ENCODE measurements around the gene PSMC3.

PSMC3 gene

GRCh38 chr11:47394050-47394321 lies 32.3 kb downstream of the PSMC3 start:
- no peak for DNase-seq (ENCODE audit: low read depth)

GRCh38 chr11:47393163-47394049 lies 32.8 kb downstream of the PSMC3 start:
- no peak for DNase-seq (ENCODE audit: low read depth)

GRCh38 chr11:47392546-47393162 lies 33.6 kb downstream of the PSMC3 start:
- no peak for DNase-seq (ENCODE audit: low read depth)

- no peak for DNase-seq (ENCODE audit: low read depth)
Measured at GRCh38 chr11:47391711-47392432, 34.4 kb downstream of the PSMC3 start.

- no peak for DNase-seq (ENCODE audit: low read depth)
Measured at GRCh38 chr11:47391077-47391583, 35.1 kb downstream of the PSMC3 start.

- DNase-seq (ENCODE audit: low read depth): no peak
Measured at GRCh38 chr11:47390422-47390760, 35.8 kb downstream of the PSMC3 start.

GRCh38 chr11:47389577-47390421 lies 36.4 kb downstream of the PSMC3 start:
- no peak for DNase-seq (ENCODE audit: low read depth)

GRCh38 chr11:47388697-47389576 lies 37.3 kb downstream of the PSMC3 start:
- DNase-seq (ENCODE audit: low read depth): no peak

GRCh38 chr11:47387944-47388696 lies 38.1 kb downstream of the PSMC3 start:
- DNase-seq (ENCODE audit: low read depth): no peak

GRCh38 chr11:47384498-47384897 lies 41.7 kb downstream of the PSMC3 start:
- DNase-seq (ENCODE audit: low read depth): no peak

- no peak for DNase-seq (ENCODE audit: low read depth)
Measured at GRCh38 chr11:47383071-47383470, 43.2 kb downstream of the PSMC3 start.

GRCh38 chr11:47380078-47380477 lies 46.2 kb downstream of the PSMC3 start:
- DNase-seq (ENCODE audit: low read depth): no peak

GRCh38 chr11:47379317-47379716 lies 46.9 kb downstream of the PSMC3 start:
- DNase-seq (ENCODE audit: low read depth): no peak

GRCh38 chr11:47378836-47379170 lies 47.4 kb downstream of the PSMC3 start:
- no peak for DNase-seq (ENCODE audit: low read depth)

- no peak for DNase-seq (ENCODE audit: low read depth)
Measured at GRCh38 chr11:47378010-47378835, 48.0 kb downstream of the PSMC3 start, which contains the start of gene SPI1. Gene SPI1 (minus strand): TSS chr11:47378547. CDS start chr11:47378353, 194 bp downstream.

- no peak for DNase-seq (ENCODE audit: low read depth)
Measured at GRCh38 chr11:47377571-47378009, 48.6 kb downstream of the PSMC3 start.

- no peak for DNase-seq (ENCODE audit: low read depth)
Measured at GRCh38 chr11:47376525-47377371, 49.5 kb downstream of the PSMC3 start.

GRCh38 chr11:47376107-47376524 lies 50.1 kb downstream of the PSMC3 start:
- no peak for DNase-seq (ENCODE audit: low read depth)
